Measurements from ENCODE around the gene MBD3L5.
A peak's percentile ranks its signal among the peaks of the same experiment; 100 is the strongest.
"Not testable (repeated sequence)": the region's sequence is repeated elsewhere in the genome, so short reads cannot be mapped to it uniquely, and the experiment has no call there.

The MBD3L5 gene

DNA sequence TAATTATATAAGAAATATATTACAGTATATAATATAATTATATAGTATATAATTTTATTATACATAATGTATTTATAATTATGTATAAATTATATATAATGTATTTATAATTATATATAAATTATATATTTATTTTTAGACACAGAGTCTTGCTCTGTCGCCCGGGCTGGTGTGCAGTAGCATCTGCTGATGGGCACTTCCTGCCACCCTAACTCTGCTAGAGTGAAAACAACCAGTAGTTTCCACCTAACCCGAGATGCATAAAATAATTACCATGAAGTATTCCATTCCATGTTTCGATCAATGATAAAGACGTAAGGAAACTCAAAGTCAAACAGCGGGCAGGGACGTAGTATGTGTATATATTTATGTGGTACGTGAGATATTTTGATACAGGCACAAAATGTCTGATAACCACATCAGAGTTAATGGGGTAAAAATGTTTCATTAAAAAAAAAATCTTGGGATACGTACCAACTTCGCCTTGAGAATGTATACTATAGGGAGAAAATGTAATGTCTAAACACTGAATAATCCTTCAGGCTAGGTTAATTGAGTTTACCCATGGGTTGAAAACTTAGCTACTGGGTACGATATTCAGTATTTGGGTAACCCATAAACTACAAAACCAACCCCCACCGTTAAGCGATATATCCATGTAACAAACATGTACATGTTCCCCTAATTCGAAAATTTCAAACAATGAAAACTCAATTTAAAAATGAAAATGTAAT lies 24.4 kb downstream of the MBD3L5 start:
- DNase-seq = not testable (repeated sequence)

- DNase-seq = not testable (repeated sequence)
Observed at GRCh38 chr19:7055679-7056078, 25.3 kb downstream of the MBD3L5 start.

- not testable (repeated sequence) for DNase-seq
Observed at GRCh38 chr19:7056371-7056770, 26.0 kb downstream of the MBD3L5 start.

DNA sequence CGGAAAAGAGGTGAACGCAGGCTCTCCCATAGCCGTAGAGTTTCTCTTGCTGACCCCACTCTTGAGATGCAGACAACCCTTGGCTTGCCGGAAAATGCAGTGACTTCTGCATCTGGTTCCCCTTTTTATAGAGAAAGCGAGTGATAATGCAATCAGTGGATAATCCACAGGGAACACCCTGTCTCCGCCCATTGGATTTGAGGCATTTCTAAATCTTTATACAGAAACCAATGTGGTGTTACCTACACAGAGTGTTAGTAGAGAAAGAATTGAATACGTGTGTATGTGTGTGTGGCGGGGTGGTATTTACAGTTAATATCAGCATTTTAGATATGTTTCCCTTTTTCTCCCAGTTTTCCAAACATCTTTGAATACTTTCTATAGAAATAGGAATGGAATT lies 28.2 kb downstream of the MBD3L5 start, which contains the start of gene MBD3L3:
TSS of gene MBD3L3 (minus strand) at position 101 of the 400 bp plus-strand sequence. CDS start at position 30, 71 bp downstream.
- not testable (repeated sequence) for DNase-seq

DNA sequence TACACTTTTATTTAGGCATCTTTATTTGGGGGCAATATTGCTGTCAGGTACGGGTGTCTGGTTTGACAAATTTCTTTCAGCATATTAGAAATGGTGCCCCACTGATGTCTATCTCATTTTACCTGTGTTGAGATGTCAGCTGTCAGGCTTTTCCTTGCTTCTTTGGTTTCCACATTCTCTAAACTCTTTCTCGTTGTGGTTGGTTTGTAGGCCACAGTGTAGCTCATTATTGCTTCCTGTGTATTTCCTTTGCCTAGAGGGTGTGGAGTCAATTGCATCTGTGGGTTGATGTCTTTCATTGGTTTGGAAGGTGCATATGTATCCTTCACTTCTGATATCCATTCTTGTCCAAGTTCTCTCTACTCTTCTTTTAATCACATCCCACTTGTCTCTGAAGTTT lies 29.6 kb downstream of the MBD3L5 start:
- DNase-seq = not testable (repeated sequence)

- DNase-seq = no peak
Observed at GRCh38 chr19:7063339-7063738, 33.0 kb downstream of the MBD3L5 start.

- DNase-seq = no peak
Observed at GRCh38 chr19:7063764-7064418, 33.5 kb downstream of the MBD3L5 start.

DNA sequence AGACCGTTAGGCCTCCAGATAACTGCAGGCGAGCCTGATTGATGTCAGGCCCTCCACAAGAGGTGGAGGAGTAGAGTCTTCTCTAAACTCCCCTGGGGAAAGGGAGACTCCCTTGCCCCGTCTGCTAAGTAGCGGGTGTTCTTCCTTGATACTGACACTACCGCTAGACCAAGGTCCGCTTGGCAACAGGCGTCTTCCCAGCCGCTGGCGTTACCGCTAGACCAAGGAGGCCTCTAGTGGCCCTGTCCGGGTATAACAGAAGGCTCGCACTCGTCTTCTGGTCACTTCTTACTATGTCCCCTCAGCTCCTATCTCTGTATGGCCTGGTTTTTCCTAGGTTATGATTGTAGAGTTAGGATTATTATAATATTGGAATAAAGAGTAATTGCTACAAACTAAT lies 36.7 kb downstream of the MBD3L5 start:
- not testable (repeated sequence) for DNase-seq

DNA sequence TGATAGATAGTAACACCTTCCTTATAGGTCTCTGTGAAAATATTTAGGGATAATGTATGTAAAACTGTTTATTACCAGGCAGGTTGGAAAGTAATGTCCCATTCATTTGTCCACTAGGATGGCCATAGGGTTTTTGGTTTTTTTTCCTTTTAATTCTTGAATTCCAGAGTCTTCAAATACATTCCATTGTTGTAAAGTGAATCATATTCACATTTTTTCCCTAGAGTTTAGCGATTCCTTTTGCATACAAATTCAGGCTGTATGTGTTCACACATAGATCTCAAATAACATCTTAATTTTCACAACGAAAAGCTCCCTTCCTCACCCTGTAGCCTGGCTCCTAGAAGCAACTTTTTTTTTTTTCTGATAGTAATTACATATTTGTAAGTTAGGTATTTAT lies 37.3 kb downstream of the MBD3L5 start:
- DNase-seq = no peak

GRCh38 chr19:7068599-7068998 lies 38.2 kb downstream of the MBD3L5 start:
- no peak for DNase-seq

DNA sequence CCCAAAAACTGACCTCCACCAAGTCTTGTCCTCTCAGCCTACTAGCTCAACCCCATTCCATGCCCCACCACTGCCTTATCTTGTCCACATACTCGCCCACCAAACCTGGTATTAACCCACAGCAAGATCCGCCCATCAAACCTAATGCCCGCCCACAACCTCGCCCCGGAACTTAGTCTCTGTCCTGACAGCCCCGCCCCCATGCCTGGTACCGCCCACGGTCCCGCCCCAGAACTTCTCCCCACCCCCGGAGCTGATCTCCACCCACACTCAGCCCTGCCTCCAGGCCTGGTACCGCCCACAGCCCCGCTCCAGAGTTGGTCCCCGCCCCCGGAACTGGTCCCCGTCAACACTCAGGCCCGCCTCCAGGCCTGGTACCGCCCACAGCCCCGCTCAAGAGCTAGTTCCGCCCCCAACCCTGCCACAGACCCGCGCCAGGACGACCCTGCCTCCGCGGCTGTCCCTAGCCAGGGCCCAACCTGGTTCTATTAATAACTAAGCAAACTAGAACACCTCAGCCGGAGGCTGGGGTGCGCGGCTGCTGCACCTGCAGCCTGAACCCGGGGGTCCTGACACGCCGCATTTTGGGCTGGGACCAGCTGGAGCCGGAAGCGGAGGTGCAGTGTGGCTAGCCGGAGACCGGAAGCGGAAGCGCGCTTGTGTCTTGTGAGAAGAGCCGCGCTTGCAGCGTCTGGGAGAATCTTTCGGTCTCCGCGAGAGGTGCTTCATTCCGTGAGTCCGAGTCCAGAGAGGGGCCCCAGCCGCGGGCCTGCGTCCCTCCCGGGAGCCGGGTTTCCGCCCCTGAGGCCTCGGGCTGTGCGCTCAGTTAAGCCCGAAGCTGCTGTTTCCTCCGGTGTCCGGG lies 38.9 kb downstream of the MBD3L5 start, which contains the start of gene ZNF557:
TSS of gene ZNF557 (plus strand) at position 662 of the 862 bp plus-strand sequence. CDS start 5,372 bp downstream, outside the sequence.
- DNase-seq = peak; percentile 97 to 100 (median 99)

- DNase-seq = no peak
Observed at GRCh38 chr19:7069904-7070226, 39.5 kb downstream of the MBD3L5 start.

DNA sequence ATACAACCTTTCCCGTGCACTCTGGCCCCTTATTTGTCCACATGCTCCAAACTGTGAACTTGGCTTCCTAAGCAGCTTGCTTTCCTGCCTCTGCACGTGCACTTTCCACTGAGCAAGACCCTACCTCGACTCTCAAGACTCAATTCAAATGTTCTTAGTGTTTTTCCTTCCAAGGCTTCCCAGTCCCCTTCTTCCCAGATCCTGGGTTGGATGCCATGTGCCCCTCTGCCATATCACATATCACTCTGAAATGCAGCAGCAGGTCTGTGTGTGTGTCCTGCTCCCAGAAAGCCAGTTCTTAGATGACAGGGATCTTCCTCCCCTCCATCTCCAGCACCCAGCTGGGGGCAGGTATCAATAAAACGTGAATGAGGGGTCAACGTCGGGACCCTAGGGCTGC lies 42.2 kb downstream of the MBD3L5 start:
- DNase-seq = no peak

- DNase-seq = no peak
Observed at GRCh38 chr19:7074705-7075282, 44.4 kb downstream of the MBD3L5 start.

- DNase-seq = no peak
Observed at GRCh38 chr19:7076151-7076550, 45.8 kb downstream of the MBD3L5 start.

DNA sequence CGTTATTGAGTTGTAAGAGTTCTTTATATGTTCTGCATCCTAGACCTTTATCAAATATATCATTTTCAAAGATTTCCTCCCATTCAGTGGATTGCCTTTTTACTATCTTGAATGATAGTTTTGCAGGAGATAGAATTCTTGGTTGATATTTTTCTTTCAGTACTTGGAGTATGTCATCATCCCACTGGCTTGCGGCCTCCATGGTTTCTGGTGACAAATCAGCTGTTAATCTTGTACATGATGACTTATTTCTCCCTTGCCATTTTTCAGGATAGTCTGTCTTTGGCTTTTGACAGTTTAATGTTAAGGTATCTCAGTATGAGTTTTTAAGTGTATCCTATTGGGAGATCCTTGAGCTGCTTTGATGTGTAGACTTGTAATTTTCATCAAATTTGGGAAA lies 47.6 kb downstream of the MBD3L5 start:
- DNase-seq = no peak
